Measurements from ENCODE around the gene KIAA1671. TPM values are rescaled to one million over a fixed set of nuclear protein-coding genes. Genes with fewer than 3 reads are reported as not detected.
A peak's percentile ranks its signal among the peaks of the same experiment; 100 is the strongest.

Gene KIAA1671
- total and polyA plus RNA-seq, 2 of the 13 experiments (the other 11 are each of a cell fraction or from before 2014, with no cell fraction given) = 13.5 to 13.6 TPM

DNA sequence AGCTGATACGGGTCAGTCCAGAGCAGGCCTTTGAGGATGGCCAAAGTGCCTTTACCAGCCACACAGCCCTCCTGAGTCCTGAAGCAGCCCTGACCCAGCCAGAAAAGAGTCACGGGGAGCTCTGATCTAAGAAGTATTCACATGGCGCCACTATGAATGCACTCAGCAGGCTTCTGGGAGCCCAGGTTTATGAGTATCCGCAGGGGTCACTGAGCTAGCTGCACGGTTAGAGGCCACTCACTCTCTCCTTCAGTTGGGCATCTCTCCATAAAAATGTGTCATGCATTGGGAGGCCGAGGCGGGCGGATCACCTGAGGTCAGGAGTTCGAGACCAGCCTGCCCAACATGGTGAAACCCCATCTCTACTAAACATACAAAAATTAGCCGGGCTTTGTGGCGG lies 10.3 kb downstream of the KIAA1671 start:
- ATAC-seq = no peak
- ChIA-PET CTCF (ENCODE audit: low intra/inter-chr PET ratio, low total read pairs) (no interaction called here), POLR2A (interaction anchor here (1.7 kb wide), 1 partner anchor 9 kb away, joined by 7 read pairs; no protein-coding TSS in a partner anchor)
- intact Hi-C loops (cut with micrococcal nuclease; ENCODE audit: unreplicated experiment) = no loop called here
- no peak for FAIRE-seq
- Histone ChIP-seq H3K36me3 (replicated peaks in 1 of 2; ENCODE audit: control insufficient read depth in 1 of 2, insufficient read depth in 2 of 2, low read length in 2 of 2) (peaks cover 0 to 5% of the 10 kb centered on the region in 2 experiments; a peak in 1 of 5 replicates), H3K4me1 (ENCODE audit: insufficient read depth, low read length) (peaks cover 24% of the 10 kb centered on the region), H3K4me3 (replicated peaks in 1 of 3; ENCODE audit: insufficient read depth in 1 of 3, low read depth in 2 of 3, low read length in 3 of 3) (no peak overlapping the region), H3K4me2 (ENCODE audit: low read depth, low read length) (no peak overlapping the region), H3K9me3 (ENCODE audit: low read length) (no peaks in the 10 kb centered on the region), H4K20me1 (ENCODE audit: insufficient read depth, low read length) (no peaks in the 10 kb centered on the region), H3K79me2 (ENCODE audit: insufficient read depth, low read length) (peaks cover 47% of the 10 kb centered on the region), H3K9ac (ENCODE audit: insufficient read depth, low read depth, low read length) (no peak overlapping the region), H3K27me3 (ENCODE audit: control insufficient read depth in 1 of 2, insufficient read depth in 2 of 2, low read length in 2 of 2) (no peaks in the 10 kb centered on the region), H2AFZ (ENCODE audit: low read length) (no peak overlapping the region), H3K27ac (ENCODE audit: extremely low read length, insufficient read depth, low read length) (no peak overlapping the region)
- BruUV-seq (replicated peaks) = no TSS peak
- no peak for DNase-seq (ENCODE audit: low spot score)
- in situ Hi-C loops (cut with HindIII; ENCODE audit: extremely low pct_ligation_motif_present, low pct_unique_long_range_greater_than_20kb) = no loop called here
- TF ChIP-seq ZNF24 (IDR thresholded peaks at IDR 0.05) = no peak
- WGBS (ENCODE audit: low lambda C conversion rate) = 100% methylated on average over 6 of the region's 11 CpGs

DNA sequence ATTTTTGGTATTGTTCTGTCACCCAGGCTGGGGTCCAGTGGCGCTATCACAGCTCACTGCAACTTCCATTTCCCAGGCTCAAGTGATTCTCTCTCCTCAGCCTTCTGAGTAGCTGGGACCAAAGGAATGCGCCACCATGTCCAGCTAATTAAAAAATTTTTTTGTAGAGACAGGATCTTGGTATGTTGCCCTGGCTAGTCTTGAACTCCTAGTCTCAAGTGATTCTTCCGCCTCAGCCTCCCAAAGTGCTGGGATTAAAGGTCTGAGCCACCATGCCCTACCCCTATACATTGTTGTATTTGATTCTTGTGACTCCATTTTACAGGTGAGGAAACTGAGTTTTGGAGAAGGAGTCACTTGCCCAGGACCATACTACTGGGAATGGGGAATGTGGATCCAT lies 11.9 kb downstream of the KIAA1671 start:
- Histone ChIP-seq H4K20me1 (ENCODE audit: insufficient read depth, low read length) (no peaks in the 10 kb centered on the region), H3K4me3 (replicated peaks in 1 of 3; ENCODE audit: insufficient read depth in 1 of 3, low read depth in 2 of 3, low read length in 3 of 3) (no peak overlapping the region), H3K9me3 (ENCODE audit: low read length) (no peaks in the 10 kb centered on the region), H2AFZ (ENCODE audit: low read length) (no peak overlapping the region), H3K36me3 (replicated peaks in 1 of 2; ENCODE audit: control insufficient read depth in 1 of 2, insufficient read depth in 2 of 2, low read length in 2 of 2) (peaks cover 0 to 5% of the 10 kb centered on the region in 2 experiments; a peak in 1 of 5 replicates), H3K27me3 (ENCODE audit: control insufficient read depth in 1 of 2, insufficient read depth in 2 of 2, low read length in 2 of 2) (no peaks in the 10 kb centered on the region), H3K4me1 (ENCODE audit: insufficient read depth, low read length) (peaks cover 32% of the 10 kb centered on the region), H3K27ac (ENCODE audit: extremely low read length, insufficient read depth, low read length) (no peak overlapping the region), H3K4me2 (ENCODE audit: low read depth, low read length) (no peak overlapping the region), H3K9ac (ENCODE audit: insufficient read depth, low read depth, low read length) (no peak overlapping the region), H3K79me2 (ENCODE audit: insufficient read depth, low read length) (peaks cover 56% of the 10 kb centered on the region)
- ATAC-seq (no peak), DNase-seq (ENCODE audit: low spot score) (no peak), FAIRE-seq (no peak)
- 100% methylated on average over 3 of the region's 3 CpGs for WGBS (ENCODE audit: low lambda C conversion rate)
- TF ChIP-seq ZNF629 (CRISPR knock-in tag; conservative IDR thresholded peaks at IDR 0.05) = peak; percentile 56
- no peak for TF ChIP-seq NR1H2 (CRISPR knock-in tag; IDR thresholded peaks at IDR 0.05; ENCODE audit: borderline replicate concordance, low read depth)
- no TSS peak for BruUV-seq (replicated peaks)
- in situ Hi-C loops (cut with HindIII; ENCODE audit: extremely low pct_ligation_motif_present, low pct_unique_long_range_greater_than_20kb) = no loop called here
- POLR2A ChIA-PET = no interaction called here
- CTCF ChIA-PET (ENCODE audit: low intra/inter-chr PET ratio, low total read pairs) = no interaction called here
- intact Hi-C loops (cut with micrococcal nuclease; ENCODE audit: unreplicated experiment) = no loop called here
